GM12864 (cell line): ENCODE data around the gene GNL3.

Experiments used
- DNase-seq: peaks from one replicate; pipeline ENCODE4 v3.0.0-alpha.2; 2011; ENCODE audit warnings: low read depth
- H3K4me3 ChIP-seq: 2 replicates; pipeline ENCODE4 v1.5.1; 2011; ENCODE audit warnings: mild to moderate bottlenecking, low read depth, low read length, control low read depth
- CTCF ChIP-seq: IDR thresholded peaks from 2 replicates; pipeline ENCODE4 v1.5.1; 2011; ENCODE audit warnings: low read depth, mild to moderate bottlenecking, moderate library complexity, low read length, control low read depth, inconsistent platforms; ENCODE audit errors: missing control alignments

The GNL3 gene

DNA sequence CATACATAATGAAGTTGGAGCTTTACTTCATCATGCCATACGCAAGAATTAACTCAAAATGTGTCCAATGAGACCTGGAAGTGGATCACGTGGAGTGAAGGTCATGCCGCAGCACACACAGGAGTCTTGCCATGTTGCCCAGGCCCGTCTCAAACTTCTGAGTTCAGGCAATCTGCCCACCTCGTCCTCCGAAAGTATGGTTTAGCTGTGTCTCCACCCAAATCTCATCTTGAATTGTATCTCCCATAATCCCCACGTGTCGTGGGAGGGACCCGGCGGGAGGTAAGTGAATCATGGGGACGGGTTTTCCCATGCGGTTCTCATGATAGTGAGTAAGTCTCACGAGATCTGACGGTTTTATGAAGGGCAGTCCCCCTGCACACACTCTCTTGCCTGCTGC lies 45.8 kb downstream of the GNL3 start:
- no peak for DNase-seq
- no peak overlapping the region for H3K4me3 ChIP-seq
- no peak for TF ChIP-seq CTCF

- no peak overlapping the region for H3K4me3 ChIP-seq
- DNase-seq: no peak
- no peak for TF ChIP-seq CTCF
Observed at GRCh38 chr3:52733256-52733891, 47.5 kb downstream of the GNL3 start.

- no peak overlapping the region for H3K4me3 ChIP-seq
- DNase-seq: no peak
- TF ChIP-seq CTCF: no peak
Observed at GRCh38 chr3:52739730-52740129, 53.9 kb downstream of the GNL3 start.

- TF ChIP-seq CTCF: peak; percentile 59
- DNase-seq: peak; percentile 16
- no peak overlapping the region for H3K4me3 ChIP-seq
Observed at GRCh38 chr3:52742418-52743041, 56.7 kb downstream of the GNL3 start.

DNA sequence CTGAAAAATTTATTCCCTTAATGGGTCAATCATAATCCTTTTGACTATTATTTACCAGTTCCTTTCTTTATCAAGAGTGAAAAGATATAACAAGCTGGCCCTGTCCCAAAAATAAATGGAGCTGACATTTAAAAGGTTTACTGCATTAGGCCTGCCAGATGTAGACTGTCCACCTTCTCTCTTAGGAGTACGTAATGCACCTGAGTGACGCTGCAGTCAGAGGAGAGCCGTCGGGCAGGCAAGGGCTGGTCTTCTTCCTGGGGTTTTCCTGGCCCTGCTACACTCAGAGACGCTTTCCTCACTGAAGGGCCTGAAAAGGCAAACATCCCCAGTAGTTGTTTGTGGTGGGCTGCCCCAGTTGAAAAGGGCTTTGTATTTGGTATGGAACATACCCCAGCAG lies 57.3 kb downstream of the GNL3 start:
- DNase-seq: no peak
- no peak overlapping the region for H3K4me3 ChIP-seq
- no peak for TF ChIP-seq CTCF

DNA sequence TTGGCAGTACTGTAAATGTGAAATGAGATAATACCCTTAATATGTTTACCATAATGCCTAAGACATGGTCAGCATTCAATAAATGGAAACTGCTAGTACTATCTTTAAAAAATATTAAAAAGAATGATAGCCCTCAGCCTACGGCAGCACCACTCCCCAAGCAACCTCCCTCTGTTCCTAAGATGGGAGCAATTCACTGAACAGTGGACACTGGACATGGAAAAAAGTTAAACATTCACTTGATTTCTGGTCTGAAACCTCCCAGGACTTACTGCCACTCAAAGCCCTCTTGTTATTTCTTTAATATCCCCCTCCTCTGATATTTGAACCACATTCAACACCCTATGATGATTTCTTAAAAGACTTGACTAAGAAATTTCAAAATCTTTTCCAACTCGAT lies 57.9 kb downstream of the GNL3 start:
- no peak for DNase-seq
- no peak overlapping the region for H3K4me3 ChIP-seq
- TF ChIP-seq CTCF: no peak
